Inflammatory macrophage treated with lipopolysaccharide for 1 hour (primary cell): ENCODE results near the gene FAM43B.

ENCODE experiments used
- DNase-seq, 2 donors: peaks; one replicate each; pipeline ENCODE4 v3.0.0-alpha.2; 2020 to 2022

Gene FAM43B

GRCh38 chr1:20552728-20553445, 514 bp downstream of the FAM43B start:
- DNase-seq, result no peak

- DNase-seq, result no peak
These were observed 2.8 kb downstream of the FAM43B start for GRCh38 chr1:20555025-20555757.

- DNase-seq, result no peak
These were observed 3.4 kb downstream of the FAM43B start for GRCh38 chr1:20555758-20556120.

GRCh38 chr1:20558191-20558590, 5.8 kb downstream of the FAM43B start:
- DNase-seq, result peak in 1 of 2 donors; percentile 20

DNA sequence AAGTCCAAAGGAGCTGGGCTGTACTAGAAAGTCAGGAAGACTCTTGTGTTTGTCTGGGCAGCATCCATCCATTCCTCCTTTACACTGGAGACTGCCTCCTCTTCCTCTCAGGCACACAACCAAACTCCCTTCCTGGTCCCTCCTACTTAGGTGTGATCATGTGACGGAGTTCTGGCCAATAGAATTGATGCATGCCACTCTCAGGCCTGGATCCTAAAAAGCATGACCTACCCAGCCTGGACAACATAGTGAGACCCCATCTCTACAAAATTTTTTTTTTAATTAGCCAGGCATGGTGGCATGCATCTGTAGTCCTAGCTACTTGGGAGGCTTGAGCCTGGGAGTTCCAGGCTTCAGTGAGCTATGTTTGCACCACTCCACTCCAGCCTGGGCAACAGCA, 8.6 kb downstream of the FAM43B start:
- no peak for DNase-seq

GRCh38 chr1:20565234-20565633, 12.9 kb downstream of the FAM43B start:
- DNase-seq, result no peak

DNA sequence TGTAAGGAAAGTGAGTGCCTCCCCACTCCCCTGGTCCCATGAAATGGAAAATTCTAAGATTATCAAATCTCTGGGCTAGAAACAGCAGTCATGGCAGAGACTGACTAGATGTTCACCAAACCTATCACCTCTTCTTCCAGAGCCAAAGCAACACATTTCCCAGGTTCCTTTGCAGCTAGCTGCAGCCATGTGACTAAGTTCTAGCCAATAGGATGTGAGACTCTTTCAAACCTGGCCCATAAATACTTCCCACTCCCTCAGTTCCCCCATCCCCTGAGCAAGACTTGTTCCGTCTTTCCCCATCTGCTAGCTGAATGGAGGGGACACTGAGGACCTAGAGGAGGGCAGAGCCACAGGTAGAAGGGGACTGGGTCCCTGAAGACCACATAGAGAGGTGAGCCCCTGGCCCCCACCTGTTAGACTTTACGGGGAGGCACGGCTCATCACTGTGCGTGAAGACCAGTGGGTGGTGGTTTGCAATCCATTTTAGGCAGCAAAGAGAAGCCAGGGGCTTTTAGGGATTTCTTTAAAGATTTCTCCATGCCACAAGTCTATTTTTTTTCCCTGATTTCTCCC, 17.2 kb downstream of the FAM43B start:
- DNase-seq, result no peak

DNA sequence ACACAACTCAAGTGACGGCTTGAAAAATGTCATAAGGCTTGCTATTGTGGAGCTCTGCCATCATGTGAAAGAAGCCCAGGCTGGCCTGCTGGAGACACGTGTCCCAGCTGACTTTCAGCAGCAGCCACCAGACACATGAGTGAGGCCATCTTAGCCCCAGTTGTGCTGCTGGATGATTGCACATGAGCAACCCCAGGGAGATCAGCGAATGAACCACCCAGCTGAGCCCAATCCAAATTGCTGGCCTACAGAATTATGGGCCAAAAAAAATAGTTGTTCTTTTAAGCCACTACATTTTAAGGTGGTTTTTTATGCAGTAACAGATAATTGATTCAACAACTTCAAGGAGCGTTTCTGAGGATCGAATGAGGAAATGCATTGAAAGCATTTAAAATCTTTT, 19.1 kb downstream of the FAM43B start:
- DNase-seq, result no peak

DNA sequence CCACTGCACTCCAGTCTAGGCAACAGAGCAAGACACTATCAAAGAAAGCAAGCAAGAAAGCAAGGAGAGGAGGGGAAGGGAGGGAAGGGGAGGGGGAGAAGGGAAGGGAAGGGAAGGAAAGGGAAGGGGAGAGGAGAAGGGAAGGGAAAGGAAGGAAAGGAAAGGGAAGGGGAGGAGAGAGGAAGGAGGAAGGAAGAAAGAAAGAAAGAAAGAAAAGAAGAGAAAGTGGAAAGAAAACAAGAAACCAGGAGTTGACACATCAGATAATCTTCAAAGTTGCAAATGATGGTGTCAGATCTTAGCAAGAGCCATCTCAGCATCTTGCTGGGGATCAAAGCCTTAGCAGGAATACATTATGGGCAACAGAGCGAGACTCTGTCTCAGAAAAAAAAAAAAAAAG, 21.6 kb downstream of the FAM43B start:
- DNase-seq, result no peak

DNA sequence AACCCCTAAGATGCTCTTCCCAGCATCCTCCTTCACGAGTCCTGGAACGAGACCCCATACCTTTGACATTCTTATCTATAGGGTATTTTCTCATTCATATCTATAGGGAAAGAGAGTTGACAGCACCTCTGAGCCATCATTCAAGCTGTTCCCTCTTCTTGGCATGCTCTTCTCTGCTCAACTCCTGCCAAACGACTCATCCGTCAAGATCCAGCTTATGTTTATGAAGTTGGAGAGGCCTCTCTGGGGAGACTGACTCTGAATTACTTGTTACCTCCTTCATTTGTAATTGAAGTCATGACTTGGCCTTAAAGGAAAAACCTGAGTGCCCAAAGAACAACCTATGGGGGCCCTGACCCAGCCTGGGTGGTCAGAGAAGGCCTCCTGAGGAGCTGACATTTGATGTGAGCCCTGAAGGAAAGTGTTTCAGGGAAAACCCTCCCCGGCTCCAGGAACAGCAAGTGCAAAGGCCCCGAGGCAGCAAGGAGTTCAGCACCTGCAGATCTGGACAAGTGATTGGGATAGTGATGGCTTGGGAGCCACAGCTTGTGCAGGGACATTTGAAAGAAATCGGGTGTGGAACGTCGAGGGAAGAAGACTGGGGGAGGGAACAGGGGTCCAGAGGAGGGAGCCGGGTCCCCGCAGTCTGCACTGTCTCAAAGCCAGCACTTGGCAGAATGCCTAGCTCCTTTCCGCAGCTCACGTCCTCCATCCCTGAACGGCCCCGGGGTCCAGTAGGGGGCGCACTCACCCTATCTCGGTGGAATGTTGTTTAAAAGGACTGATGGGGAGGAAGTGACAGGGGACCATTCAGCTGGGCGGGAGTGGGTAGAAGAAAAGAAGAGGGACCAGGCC, 22.5 kb downstream of the FAM43B start:
- peak; percentile 81 to 99 for DNase-seq

GRCh38 chr1:20575541-20576336, 23.4 kb downstream of the FAM43B start:
- DNase-seq, result peak; percentile 27 to 66

DNA sequence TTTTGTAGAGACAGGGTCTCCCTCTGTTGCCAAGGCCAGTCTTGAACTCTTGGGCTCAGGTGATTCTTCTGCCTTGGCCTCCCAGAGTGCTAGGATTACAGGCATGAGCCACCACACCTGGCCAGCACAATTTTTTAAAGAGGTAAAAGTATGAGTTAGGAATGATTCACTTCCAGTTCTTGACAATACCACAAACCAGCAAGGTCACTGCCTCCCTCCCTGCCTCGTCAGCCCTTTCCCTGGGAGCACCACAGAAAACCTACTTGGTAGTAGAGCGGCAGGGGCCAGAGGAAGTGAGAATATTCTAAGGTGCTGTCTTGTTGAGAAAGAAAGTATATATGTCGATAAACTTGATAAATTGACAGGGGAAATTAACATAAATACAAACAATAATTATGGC, 25.7 kb downstream of the FAM43B start:
- DNase-seq, result no peak

GRCh38 chr1:20578721-20579395, 26.5 kb downstream of the FAM43B start:
- DNase-seq, result no peak

DNA sequence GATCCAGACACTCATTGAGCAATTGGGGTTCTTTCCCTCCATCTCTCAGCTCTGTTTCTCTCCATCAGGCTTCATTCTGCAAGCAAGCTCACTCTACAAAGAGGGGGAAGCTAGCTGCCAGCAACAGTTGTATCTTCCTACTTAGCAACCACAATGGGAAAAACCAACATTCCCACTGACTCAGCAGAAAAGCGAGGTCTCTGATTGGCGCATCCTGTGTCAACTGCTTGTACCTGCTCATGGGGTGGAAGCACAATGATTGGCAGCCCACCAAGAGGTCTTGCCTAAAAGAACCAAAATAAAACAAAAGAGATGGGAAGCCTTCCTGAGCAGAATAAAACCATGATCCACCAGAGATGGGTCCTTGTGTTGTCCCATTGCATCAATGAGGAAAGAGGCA, 32.5 kb downstream of the FAM43B start:
- peak; percentile 58 to 70 for DNase-seq

DNA sequence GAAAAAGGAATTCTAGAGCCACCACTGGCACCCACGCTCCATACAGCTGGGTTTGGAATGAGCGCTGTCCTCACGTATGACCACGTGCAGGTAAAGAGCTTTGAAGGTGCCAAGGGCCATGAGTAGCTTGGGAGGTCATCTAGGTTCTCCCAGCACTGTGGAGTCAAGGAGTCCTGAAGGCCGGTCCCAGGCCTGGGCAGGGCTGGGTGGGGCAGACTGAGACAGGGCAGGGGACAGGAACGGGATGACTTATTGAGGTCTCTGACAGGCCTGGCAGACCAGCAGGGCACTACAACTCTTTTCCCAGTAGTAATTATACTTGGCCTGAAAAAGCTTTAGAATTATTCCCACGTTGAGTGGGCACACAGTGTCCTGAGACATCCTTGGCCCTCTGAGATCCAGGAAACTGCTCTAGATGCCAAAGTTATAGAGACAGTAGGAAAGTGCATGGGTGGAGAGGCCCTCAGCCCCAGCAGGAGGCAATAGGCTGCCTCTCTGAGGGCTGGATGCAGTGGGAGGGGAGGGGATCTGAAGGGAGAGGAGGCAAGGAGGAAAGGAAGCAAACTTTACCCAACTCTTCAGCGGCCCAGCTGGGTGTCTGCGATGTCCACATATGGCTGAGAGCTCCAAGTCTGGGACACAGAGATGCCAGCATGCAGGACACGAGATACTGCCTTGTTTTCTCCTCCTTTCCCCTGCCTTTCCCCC, 34.7 kb downstream of the FAM43B start:
- peak; percentile 41 to 54 for DNase-seq

- peak; percentile 90 to 92 for DNase-seq
These were observed 35.3 kb downstream of the FAM43B start for GRCh38 chr1:20587661-20588053.

DNA sequence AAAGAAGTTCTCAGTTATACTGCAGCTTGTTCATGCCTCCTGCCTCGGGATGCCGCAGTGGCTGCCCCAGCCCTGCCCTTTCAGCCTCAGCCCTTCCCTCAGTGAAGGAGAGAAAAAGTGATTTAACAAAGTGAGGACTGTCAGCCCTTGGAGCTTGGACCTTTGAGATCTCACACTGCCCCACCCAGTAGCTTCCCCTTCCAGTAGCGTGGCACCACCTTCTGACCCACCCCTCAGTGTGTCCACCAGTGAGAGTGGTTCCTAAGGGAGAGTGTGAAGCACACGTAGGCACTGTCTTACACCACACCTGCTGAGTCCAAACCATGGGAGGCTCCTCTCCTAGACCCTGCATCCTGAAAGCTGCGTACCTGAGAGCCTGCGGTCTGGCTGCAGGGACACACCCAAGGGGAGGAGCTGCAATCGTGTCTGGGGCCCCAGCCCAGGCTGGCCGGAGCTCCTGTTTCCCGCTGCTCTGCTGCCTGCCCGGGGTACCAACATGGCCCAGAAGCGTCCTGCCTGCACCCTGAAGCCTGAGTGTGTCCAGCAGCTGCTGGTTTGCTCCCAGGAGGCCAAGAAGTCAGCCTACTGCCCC, 36.4 kb downstream of the FAM43B start, which contains the start of gene CDA:
Gene CDA (plus strand): TSS at position 464 of the 592 bp plus-strand sequence. CDS start 33 bp downstream, at position 497.
- DNase-seq, result peak; percentile 67 to 85

GRCh38 chr1:20589331-20590278, 37.2 kb downstream of the FAM43B start:
- peak; percentile 91 to 95 for DNase-seq

DNA sequence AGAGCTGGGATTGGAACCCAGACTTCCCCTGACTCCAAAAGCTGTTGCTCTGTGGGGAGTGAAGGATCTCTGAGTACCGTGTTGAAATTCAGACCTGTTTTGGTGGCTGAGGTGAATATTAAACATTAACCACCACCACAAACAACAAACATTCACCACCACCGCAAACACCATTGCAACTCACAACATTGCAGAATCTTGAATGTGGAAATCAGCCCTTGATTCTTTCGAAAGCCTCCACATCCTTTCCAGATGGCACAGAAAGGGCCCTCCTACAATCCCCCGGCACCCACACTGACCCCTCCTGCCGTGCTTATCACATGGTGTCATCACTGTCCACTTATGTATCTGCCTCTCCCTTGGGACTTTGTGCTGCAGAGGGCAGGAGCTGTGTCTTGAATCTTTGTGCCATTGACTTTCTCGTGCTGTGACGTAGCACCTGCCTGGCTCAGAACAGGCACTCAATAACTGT, 38.0 kb downstream of the FAM43B start:
- DNase-seq, result peak; percentile 93 to 96
